ENCODE results near the gene DEXI. TPM values are rescaled to one million over a fixed set of nuclear protein-coding genes. Genes with fewer than 3 reads are reported as not detected.

The DEXI gene
- total and polyA plus RNA-seq, 2 of the 4 experiments (the other 2 are of a cell fraction): 43.7 to 63.6 TPM

GRCh38 chr16:10940501-10941079, 1.7 kb downstream of the DEXI start:
- 8% methylated on average over 2 of the region's 8 CpGs; no CpG with 5 or more reads in 1 of the 2 experiments for WGBS, 2 experiments (ENCODE audit: extremely low coverage in 2 of 2, insufficient read length in 1 of 2)
- no peak overlapping the region for H4K8ac ChIP-seq (ENCODE audit: low read depth in 2 of 2, low read length in 2 of 2)
- H3K23ac ChIP-seq (ENCODE audit: low read depth, low read length): peak overlapping the region; percentile 63
- peaks cover 31% of the 10 kb centered on the region for H3K9me1 ChIP-seq (ENCODE audit: insufficient read depth, low read length)
- POLR2A ChIA-PET (ENCODE audit: unreplicated experiment): no interaction called here
- no peak overlapping the region for H2AK9ac ChIP-seq (replicated peaks; ENCODE audit: low read depth, low read length, poor library complexity)
- no peak overlapping the region for H2BK20ac ChIP-seq (ENCODE audit: low read depth, low read length)
- H3K36me3 ChIP-seq (ENCODE audit: control insufficient read depth, insufficient read depth, low read length): peaks cover 14% of the 10 kb centered on the region; the same call in 1 of the 2 replicates
- H3K9me3 ChIP-seq (ENCODE audit: control insufficient read depth, insufficient read depth, low read length): no peaks in the 10 kb centered on the region
- dilution Hi-C loops (cut with HindIII; ENCODE audit: low sequenced_read_pairs, unreplicated experiment) (no loop called here), intact Hi-C loops (cut with micrococcal nuclease) (no loop called here), in situ Hi-C loops (cut with MboI; ENCODE audit: low sequenced_read_pairs) (loop anchor here (25.0 kb wide), 1 partner anchor 1828 kb away; no protein-coding TSS in a partner anchor)
- no TSS peak for BruUV-seq (replicated peaks)
- no peak overlapping the region for H2BK15ac ChIP-seq (ENCODE audit: low read depth, low read length)
- ATAC-seq (ENCODE audit: low read depth): no peak
- TF ChIP-seq CTCF (conservative IDR thresholded peaks at IDR 0.05; ENCODE audit: low read depth, low read length) (no peak), MXI1 (IDR thresholded peaks at IDR 0.05; ENCODE audit: borderline replicate concordance, low read depth, low read length) (no peak), NFE2L2 (IDR thresholded peaks at IDR 0.05; ENCODE audit: low read depth, low read length) (no peak), CEBPB (IDR thresholded peaks at IDR 0.05; ENCODE audit: low read depth, low read length) (no peak), POLR2A (IDR thresholded peaks at IDR 0.05; ENCODE audit: low read depth, low read length) (no peak), CHD1 (IDR thresholded peaks at IDR 0.05; ENCODE audit: low read depth, low read length) (no peak), ELK1 (IDR thresholded peaks at IDR 0.05; ENCODE audit: borderline replicate concordance, low read depth, low read length) (no peak), RAD21 (IDR thresholded peaks at IDR 0.05; ENCODE audit: low read length) (no peak), MAFK (IDR thresholded peaks at IDR 0.05; ENCODE audit: low read depth, low read length) (no peak), RCOR1 (IDR thresholded peaks at IDR 0.05; ENCODE audit: insufficient replicate concordance, low read length) (no peak)
- H3K9ac ChIP-seq (ENCODE audit: low read depth, low read length): peak overlapping the region; percentile 80
- H2BK5ac ChIP-seq (ENCODE audit: low read depth, low read length, poor library complexity, severe bottlenecking): no peak overlapping the region
- 0 out of 2 replicates have a peak overlapping the region, but pooled peaks have one; percentile 78 for H3K14ac ChIP-seq (replicated peaks; ENCODE audit: low read depth, low read length)
- H3K79me1 ChIP-seq (ENCODE audit: low read depth in 1 of 2, low read length in 2 of 2): peaks cover 37 to 82% of the 10 kb centered on the region in 2 experiments
- H4K91ac ChIP-seq (ENCODE audit: insufficient read depth, low read depth, low read length): no peak overlapping the region
- peak overlapping the region; percentile 97 for H3K4me2 ChIP-seq (ENCODE audit: low read depth, low read length)
- peak overlapping the region; percentile 22; the same call in 1 of the 2 replicates for H2AK5ac ChIP-seq (ENCODE audit: low read depth, low read length)
- H2BK120ac ChIP-seq (ENCODE audit: low read depth, low read length): no peak overlapping the region
- no peaks in the 10 kb centered on the region for H3K27me3 ChIP-seq (ENCODE audit: control insufficient read depth, insufficient read depth, low read length)
- peak overlapping the region; percentile 81 for H3K4me3 ChIP-seq (ENCODE audit: insufficient read depth, low read depth, low read length)
- CTCF ChIA-PET: interaction anchor here (0.5 kb wide), 1 partner anchor 74 kb away, joined by 3 read pairs; no protein-coding TSS in a partner anchor
- H3K27ac ChIP-seq (ENCODE audit: insufficient read depth, low read length): peak overlapping the region; percentile 60
- H4K5ac ChIP-seq (ENCODE audit: low read depth, low read length): no peak overlapping the region
- H3K18ac ChIP-seq (ENCODE audit: low read depth, low read length): no peak overlapping the region
- no peak overlapping the region for H2AFZ ChIP-seq (replicated peaks; ENCODE audit: low read length, poor library complexity)
- H3K4me1 ChIP-seq (ENCODE audit: control insufficient read depth, insufficient read depth, low read length): peaks cover 24% of the 10 kb centered on the region
- DNase-seq: peak; percentile 34
- no peak overlapping the region for H3K56ac ChIP-seq (ENCODE audit: extremely low read depth, insufficient read depth, low read length)
- peaks cover 66% of the 10 kb centered on the region for H4K20me1 ChIP-seq (ENCODE audit: insufficient read depth, low read length)
- H3K4ac ChIP-seq (ENCODE audit: low read depth, low read length): no peak overlapping the region; the same call in 1 of the 2 replicates
